ENCODE results near the gene PACS1.

Gene PACS1

DNA sequence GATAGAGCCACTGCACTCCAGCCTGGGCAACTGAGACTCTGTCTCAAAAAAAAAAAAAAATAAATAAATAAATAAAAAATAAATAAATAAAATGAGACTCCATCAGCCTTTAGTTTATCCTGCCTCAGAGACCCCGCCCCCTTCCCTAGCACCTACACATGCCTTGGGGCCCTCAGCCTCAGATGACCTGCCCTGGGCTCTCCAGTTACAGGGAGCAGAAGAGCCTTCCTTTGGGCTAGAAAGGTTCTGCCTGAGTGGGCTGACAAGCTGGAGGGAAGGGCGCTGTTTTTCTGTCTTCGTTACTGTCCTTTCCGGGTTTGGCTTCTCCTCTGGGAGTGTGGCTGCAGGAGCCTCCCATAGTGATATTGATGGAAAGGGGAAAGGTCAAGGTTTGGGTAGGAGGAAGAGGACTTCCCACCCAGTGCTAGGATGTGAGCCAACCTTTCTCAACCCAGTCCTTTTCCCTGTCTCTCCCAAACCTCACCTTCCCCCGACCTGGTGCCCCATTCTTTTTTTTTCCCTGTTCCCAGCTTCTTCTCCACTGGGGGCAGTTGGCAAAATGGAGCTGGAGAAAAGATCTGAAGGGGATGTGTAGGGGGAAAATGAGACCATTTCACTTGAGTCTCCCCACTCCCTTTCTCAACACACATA, 19.4 kb upstream of the PACS1 start:
- no peak for DNase-seq (ENCODE audit: low spot score)

- no peak for DNase-seq (ENCODE audit: low spot score)
These were observed 18.7 kb upstream of the PACS1 start for GRCh38 chr11:66051371-66051765.

DNA sequence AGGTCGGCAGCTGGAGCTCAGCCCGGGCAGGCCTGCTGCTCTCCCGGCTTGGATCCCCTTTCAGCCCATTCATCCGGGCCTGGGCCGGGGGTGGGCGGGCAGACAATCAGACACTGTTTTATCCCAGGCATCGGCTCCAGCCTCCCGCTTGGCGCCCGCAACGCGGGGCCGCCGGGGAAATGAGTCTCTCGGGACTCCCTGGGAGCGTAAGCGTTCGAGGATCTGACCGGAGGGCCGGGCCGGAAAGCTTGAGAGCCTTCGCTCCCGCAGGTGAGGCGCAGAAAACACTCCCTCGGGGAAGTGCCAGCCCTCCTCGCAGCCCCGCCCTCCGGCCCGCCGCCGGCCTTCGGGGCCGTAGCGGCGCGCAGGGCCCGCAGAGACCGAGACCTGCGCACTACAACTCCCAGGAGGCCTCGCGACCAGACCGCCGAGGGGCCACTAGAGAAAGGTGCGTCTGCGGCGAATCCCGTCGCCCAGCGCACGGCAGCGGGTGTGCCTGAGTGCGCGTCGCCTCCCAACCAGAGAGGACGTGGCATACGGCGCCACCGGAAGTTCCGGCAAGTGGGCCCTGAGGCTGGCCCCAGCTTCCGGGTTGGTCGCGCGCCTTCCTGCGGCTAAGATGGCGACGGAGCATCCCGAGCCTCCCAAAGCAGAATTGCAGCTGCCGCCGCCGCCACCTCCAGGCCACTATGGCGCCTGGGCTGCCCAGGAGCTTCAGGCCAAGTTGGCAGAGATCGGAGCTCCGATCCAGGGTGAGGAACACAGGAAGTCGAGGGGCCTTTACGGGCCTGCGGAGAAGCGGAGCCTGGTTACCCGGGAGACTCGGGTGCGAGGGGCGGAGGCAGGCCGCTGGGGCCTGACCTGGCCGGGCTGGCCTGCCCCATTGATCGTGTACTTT, 18.1 kb upstream of the PACS1 start, which contains the start of gene SF3B2:
SF3B2 (plus strand) TSS at position 599 of the 898 bp plus-strand sequence; CDS start at position 620, 21 bp downstream.
- DNase-seq (ENCODE audit: low spot score): peak; percentile 99

- no peak for DNase-seq (ENCODE audit: low spot score)
These were observed 17.4 kb upstream of the PACS1 start for GRCh38 chr11:66052664-66052982.

GRCh38 chr11:66055021-66055420, 15.1 kb upstream of the PACS1 start:
- DNase-seq (ENCODE audit: low spot score): no peak

DNA sequence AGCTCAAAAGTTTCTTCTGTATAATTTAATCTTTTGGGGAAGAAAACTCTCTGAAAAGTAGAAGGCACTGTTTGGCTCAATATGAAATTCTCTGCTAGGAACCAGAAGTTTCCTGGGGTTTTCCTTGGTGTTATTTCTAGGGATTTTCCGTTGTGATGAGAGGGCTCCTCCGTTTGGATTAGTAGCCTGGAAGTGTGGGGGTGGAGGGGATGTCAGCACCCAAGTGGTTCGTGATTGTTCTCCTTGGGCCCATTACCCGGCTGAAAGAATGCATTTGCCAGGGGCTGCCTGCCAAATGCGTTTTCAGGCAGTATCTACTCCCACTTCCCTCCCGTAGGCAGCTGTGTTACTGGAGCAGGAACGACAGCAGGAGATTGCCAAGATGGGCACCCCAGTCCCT, 13.6 kb upstream of the PACS1 start:
- DNase-seq (ENCODE audit: low spot score): no peak

DNA sequence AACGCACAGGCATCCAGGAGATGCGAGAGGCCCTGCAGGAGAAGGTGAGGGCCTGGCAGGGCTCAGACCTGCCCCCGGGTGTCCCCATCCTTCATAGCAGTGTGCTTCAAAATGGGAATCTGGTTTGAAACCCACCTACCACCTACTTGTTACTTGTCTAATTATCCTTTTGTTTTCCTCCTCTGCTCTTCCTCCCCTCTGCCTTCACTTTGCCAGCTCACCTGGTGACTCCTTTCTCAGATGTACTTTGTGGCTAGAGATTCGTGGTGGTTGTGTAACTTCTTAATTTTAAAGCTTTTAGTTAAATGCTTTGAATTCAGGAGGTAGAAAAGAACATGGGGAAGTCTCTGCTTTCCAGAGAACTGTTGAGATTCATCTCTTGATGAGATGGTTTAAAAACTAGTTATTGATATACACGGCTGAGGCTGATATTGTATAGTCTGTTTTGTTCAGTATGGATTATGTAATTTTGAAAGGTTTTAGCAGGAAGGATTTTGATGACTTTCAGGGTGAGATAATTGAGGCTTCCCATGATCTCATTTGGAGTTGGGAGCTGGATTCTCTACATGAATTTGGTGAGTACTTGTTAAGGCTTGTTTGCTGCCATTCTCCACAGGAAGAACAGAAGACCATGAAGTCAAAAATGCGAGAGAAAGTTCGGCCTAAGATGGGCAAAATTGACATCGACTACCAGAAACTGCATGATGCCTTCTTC, 9.9 kb upstream of the PACS1 start:
- DNase-seq (ENCODE audit: low spot score): no peak

- DNase-seq (ENCODE audit: low spot score): no peak
These were observed 8.8 kb upstream of the PACS1 start for GRCh38 chr11:66061268-66061667.

DNA sequence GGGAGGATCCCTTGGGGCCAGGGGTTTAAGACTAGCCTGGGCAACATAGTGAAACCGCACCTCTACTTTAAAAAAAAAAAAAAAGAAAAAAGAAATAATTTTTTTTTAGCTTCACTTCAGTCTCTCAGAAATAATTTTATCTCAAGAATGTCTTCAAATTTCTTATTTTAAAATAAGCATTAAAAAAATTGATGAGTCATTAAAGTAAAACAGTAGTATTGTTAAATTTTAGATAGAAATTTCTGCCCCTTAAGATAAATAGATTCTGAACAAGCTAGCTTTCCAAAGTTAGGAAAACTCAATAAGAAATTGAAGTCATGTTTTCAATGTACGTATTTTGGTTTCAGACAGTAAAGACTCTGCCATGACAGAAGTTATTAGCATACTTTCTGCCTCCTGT, 7.7 kb upstream of the PACS1 start:
- no peak for DNase-seq (ENCODE audit: low spot score)

DNA sequence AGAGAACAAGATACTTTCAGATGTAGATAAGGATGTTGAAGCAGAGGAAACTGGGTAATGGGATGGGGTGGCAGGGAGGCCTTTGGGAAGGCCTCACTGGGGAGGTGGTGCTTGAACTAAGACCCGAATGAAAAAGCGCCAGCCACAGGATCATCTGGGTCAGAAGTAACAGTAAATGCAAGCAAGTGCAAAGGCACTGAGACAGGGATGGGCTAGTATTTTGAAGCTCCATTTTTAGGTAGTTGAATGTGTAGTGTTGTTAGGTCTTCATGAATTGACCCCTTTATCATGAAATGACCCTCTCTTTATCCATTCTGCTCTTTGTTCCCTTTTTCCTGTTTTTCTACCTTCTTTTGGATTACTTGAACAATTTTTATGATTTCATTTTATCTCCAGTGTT, 6.2 kb upstream of the PACS1 start:
- no peak for DNase-seq (ENCODE audit: low spot score)

DNA sequence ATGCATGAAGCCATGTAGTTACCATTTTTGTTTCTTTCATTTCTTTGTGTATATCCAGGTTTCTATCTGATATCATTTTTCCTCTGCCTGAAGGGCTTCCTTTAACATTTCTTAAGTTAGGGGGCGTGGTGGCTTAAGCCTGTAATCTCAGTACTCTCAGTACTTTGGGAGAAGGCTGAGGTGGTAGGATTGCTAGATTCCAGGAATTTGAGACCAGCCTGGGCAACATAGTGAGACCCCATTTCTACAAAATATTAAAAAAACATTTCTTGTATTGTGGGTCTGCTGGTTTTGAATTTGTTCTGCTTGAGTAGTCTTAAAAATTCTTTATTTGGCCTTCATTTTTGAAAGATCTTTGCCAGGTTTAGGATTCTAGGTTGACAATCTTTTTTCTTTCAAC, 5.5 kb upstream of the PACS1 start:
- DNase-seq (ENCODE audit: low spot score): no peak

DNA sequence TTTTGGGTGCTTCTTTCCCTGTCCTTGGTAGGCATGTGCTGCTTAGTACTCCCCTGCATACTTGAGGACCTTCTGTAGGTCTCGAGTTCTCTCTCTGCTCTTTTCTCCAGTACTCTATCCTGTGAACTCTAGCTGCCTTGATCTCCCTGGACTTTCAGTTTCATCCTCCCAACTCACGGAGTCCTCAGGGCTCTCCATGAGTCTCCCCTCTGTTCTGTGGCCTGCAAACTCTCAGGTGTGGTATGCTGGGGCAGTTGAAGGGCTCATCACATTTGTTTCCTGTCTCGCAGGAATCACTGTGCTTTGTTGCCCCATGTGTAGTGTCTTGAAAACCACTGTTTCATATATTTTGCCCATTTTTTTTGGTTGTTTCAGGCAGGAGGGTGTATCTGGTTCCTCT, 3.3 kb upstream of the PACS1 start:
- DNase-seq (ENCODE audit: low spot score): no peak

DNA sequence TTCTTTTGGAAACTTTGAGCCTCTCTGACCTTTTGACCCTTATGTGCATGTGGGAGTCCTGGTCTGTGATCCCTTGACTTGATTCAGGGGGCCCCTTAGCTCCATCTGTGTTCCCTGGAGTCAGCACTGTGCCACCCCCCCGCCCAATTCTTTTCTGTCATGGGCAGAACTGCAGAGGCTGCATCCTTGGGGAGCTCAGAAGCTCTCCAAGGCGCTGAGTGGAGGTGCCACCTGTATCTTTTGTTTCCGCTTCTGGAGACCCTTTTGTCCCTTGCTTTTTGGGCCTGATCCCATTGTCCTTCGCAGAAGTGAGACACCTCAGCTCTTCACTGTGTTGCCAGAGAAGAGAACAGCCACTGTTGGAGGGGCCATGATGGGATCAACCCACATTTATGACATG, 2.4 kb upstream of the PACS1 start:
- DNase-seq (ENCODE audit: low spot score): no peak

DNA sequence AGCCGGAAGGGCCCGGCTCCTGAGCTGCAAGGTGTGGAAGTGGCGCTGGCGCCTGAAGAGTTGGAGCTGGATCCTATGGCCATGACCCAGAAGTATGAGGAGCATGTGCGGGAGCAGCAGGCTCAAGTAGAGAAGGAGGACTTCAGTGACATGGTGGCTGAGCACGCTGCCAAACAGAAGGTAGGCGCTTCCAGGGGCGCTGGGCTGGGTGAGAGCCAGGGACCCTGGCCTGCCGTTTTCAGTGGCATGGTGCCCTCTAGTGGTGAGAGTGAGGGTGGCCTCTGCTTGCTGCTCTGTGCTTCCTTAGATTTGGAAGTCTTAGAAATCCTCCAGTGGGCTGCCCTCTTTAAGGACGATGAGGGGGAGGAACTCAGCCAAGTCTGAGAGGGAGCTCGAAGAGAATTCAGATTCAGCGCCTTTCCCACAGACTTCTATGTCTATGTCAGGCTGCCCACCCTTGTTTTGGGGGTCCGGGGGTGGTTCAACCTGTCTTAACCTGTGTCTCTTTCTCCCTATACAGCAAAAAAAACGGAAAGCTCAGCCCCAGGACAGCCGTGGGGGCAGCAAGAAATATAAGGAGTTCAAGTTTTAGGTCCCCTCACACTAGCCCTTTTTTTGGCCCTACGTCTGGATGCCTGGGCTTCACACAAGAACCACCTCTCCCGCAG, 1.8 kb upstream of the PACS1 start:
- DNase-seq (ENCODE audit: low spot score): peak; percentile 74

DNA sequence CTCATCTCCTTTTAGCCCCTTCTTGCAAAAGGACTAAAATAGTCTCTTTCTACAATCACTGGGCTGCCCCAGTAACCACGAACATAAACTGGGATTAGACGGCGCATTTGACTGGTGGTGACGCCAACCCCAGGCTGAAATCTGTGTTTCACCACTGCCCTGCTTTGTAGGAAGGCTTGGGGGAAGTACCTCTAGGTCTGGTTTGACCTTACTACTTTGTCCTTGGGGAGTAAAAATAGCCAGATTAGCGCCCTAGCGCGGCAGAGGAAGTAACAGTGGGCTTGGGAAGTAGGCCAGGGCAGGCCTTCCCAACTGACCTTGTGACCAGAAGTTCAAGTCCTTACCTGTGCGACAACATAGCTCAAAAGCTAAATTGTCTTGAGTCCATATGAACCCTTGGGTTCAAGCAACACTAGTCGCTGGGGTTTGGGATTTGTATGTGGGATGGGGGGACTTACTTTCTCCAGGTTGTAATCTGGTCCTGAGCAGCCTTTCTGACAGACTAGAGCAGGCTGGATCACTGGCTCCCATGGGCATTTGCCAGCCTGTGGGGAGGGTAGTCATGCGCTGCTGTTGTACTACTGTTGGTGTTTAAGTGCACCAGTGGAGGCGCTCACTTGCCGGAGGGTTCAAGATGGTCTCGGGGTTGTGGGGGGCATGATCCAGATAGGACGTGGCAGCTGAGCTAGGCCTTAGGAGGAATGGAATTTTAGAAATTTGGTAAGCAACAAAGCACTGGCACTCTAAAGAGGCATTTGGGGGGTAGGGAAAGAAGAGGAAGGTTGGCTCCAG, 953 bp upstream of the PACS1 start:
- peak; percentile 66 for DNase-seq (ENCODE audit: low spot score)

- peak; percentile 44 for DNase-seq (ENCODE audit: low spot score)
These were observed 720 bp downstream of the PACS1 start for GRCh38 chr11:66070604-66071380.

DNA sequence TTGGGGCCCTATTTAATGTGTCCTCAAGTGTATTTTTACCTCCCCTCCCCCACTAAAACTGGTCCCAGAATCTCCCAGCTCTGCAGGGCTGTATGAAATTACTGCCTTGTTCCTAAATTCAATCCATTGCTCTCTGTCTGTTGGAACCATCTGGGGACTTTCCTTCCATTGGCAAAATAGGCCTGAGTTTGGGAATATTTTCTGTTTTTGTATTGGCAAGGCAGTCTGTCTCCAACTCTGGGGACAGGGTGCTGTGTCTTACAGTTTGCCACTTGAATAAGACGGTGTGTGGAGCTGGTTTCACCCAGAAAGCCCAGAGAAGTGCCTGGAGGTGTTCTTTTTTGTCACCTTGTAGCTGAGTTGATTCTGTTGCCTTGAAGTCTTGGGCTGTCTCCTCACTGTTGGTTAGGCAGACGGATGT, 1.3 kb downstream of the PACS1 start:
- peak; percentile 10 for DNase-seq (ENCODE audit: low spot score)

- DNase-seq (ENCODE audit: low spot score): no peak
These were observed 2.0 kb downstream of the PACS1 start for GRCh38 chr11:66072081-66072480.

DNA sequence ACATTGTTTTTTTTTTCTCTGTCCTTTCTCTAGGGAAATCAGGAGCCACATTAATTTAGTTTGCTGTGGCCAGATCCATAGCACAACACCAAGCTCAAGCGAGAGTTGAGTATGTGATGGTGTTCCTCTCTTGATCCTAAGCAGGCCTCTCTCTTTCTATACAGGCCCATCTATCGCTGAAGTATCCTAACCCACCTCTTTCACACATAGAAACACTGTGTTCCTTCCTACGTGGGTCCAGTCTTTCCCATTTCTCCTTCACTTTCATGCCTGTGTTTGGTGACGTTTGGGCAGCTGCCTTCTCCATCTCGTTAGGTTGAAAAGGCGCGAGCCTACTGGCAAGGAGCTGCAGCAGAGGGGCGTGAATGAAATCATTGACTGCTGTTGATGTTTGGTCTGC, 2.4 kb downstream of the PACS1 start:
- DNase-seq (ENCODE audit: low spot score): no peak

DNA sequence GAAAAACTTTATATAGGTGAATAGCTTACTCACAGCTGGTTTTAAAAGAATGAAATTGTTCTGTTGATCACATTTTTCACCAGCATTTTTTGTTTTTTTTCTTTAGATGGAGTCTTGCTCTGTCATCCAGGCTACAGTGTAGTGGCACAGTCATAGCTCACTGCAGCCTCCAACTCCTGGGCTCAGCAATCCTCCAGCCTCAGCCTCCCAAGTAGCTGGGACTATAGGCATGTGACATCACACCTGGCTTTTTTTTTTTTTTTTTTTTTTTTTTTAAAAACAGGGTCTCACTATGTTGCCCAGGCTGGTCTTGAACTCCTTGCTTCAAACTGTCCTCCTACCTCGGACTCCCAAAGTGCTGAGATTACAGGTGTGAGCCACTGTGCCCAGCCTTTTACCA, 3.6 kb downstream of the PACS1 start:
- no peak for DNase-seq (ENCODE audit: low spot score)

DNA sequence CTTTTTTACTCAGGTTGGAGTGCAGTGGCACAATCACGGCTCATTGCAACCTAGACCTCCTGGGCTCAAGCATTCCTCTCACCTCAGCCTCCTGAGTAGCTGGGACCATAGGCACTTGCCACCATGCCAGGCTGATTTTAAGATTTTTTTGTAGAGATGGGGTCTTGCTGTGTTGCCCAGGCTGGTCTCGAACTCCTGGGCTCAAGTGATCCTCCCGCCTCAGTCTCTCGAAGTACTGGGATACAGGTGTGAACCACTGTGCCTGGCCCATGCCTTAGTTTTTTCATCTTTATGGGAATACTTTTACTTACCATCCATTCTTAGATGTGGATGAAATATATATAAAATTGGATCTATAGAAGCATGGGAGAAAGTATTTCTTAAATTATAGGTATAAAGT, 5.2 kb downstream of the PACS1 start:
- DNase-seq (ENCODE audit: low spot score): no peak
